Measurements from ENCODE around the gene HNRNPLL. TPM values are rescaled to one million over a fixed set of nuclear protein-coding genes. Genes with fewer than 3 reads are reported as not detected.
A peak's percentile ranks its signal among the peaks of the same experiment; 100 is the strongest.
"Not testable (repeated sequence)": the region's sequence is repeated elsewhere in the genome, so short reads cannot be mapped to it uniquely, and the experiment has no call there.

Gene HNRNPLL
- total RNA-seq, 1 experiment from 2014 or later: 30.5 TPM

- Histone ChIP-seq H3K4me3 (no peak overlapping the region), H3K9me3 (no peaks in the 10 kb centered on the region), H3K27me3 (no peaks in the 10 kb centered on the region), H3K36me3 (no peaks in the 10 kb centered on the region)
- no peak for DNase-seq
These were observed 52.9 kb downstream of the HNRNPLL start for GRCh38 chr2:38549851-38550250.

- no peak for DNase-seq
- no peaks in the 10 kb centered on the region for H3K36me3 ChIP-seq
- no peak overlapping the region for H3K4me3 ChIP-seq
- no peaks in the 10 kb centered on the region for H3K27me3 ChIP-seq
- no peaks in the 10 kb centered on the region for H3K9me3 ChIP-seq
These were observed 53.5 kb downstream of the HNRNPLL start for GRCh38 chr2:38549071-38549704.

GRCh38 chr2:38547791-38548190, 54.9 kb downstream of the HNRNPLL start:
- no peak for DNase-seq
- H3K9me3 ChIP-seq: no peaks in the 10 kb centered on the region

GRCh38 chr2:38546585-38546984, 56.1 kb downstream of the HNRNPLL start:
- Histone ChIP-seq H3K27me3 (no peaks in the 10 kb centered on the region), H3K36me3 (no peaks in the 10 kb centered on the region), H3K9me3 (no peaks in the 10 kb centered on the region), H3K4me3 (no peak overlapping the region)
- DNase-seq: no peak

More at GRCh38 chr2:38547791-38548190, 54.9 kb downstream of the HNRNPLL start:
- Histone ChIP-seq H3K4me3 (no peak overlapping the region), H3K27me3 (no peaks in the 10 kb centered on the region), H3K36me3 (no peaks in the 10 kb centered on the region)

- Histone ChIP-seq H3K36me3 (no peaks in the 10 kb centered on the region), H3K27me3 (no peaks in the 10 kb centered on the region), H3K9me3 (no peaks in the 10 kb centered on the region), H3K4me3 (no peak overlapping the region)
- no peak for DNase-seq
These were observed 56.7 kb downstream of the HNRNPLL start for GRCh38 chr2:38546064-38546463.

- H3K27me3 ChIP-seq, H3K4me3 ChIP-seq, H3K9me3 ChIP-seq, H3K36me3 ChIP-seq, DNase-seq: not testable (repeated sequence)
These were observed 60.5 kb downstream of the HNRNPLL start for GRCh38 chr2:38542248-38542631.

- H3K4me3 ChIP-seq: no peak overlapping the region
- H3K27me3 ChIP-seq: no peaks in the 10 kb centered on the region
- H3K36me3 ChIP-seq: no peaks in the 10 kb centered on the region
- H3K9me3 ChIP-seq: no peaks in the 10 kb centered on the region
- DNase-seq: no peak
These were observed 62.0 kb downstream of the HNRNPLL start for GRCh38 chr2:38540580-38541286.

- no peaks in the 10 kb centered on the region for H3K27me3 ChIP-seq
- H3K36me3 ChIP-seq: no peaks in the 10 kb centered on the region
- no peak overlapping the region for H3K4me3 ChIP-seq
- DNase-seq: no peak
- no peaks in the 10 kb centered on the region for H3K9me3 ChIP-seq
These were observed 63.6 kb downstream of the HNRNPLL start for GRCh38 chr2:38539086-38539485.

GRCh38 chr2:38537937-38538525, 64.7 kb downstream of the HNRNPLL start:
- H3K36me3 ChIP-seq: no peaks in the 10 kb centered on the region
- no peak overlapping the region for H3K4me3 ChIP-seq
- no peaks in the 10 kb centered on the region for H3K27me3 ChIP-seq
- no peaks in the 10 kb centered on the region for H3K9me3 ChIP-seq
- DNase-seq: no peak

GRCh38 chr2:38537296-38537695, 65.4 kb downstream of the HNRNPLL start:
- H3K9me3 ChIP-seq, H3K27me3 ChIP-seq, H3K4me3 ChIP-seq, H3K36me3 ChIP-seq, DNase-seq: not testable (repeated sequence)

- Histone ChIP-seq H3K27me3 (no peaks in the 10 kb centered on the region), H3K9me3 (no peaks in the 10 kb centered on the region), H3K4me3 (peak overlapping the region; percentile 44), H3K36me3 (no peaks in the 10 kb centered on the region)
- DNase-seq: peak; percentile 70
These were observed 66.8 kb downstream of the HNRNPLL start for GRCh38 chr2:38535744-38536506.

- no peak overlapping the region for H3K4me3 ChIP-seq
- H3K9me3 ChIP-seq: no peaks in the 10 kb centered on the region
- no peak for DNase-seq
These were observed 67.4 kb downstream of the HNRNPLL start for GRCh38 chr2:38535404-38535743.

GRCh38 chr2:38534746-38535403, 67.9 kb downstream of the HNRNPLL start:
- H3K36me3 ChIP-seq: no peaks in the 10 kb centered on the region
- H3K4me3 ChIP-seq: no peak overlapping the region
- DNase-seq: no peak
- no peaks in the 10 kb centered on the region for H3K9me3 ChIP-seq
- H3K27me3 ChIP-seq: no peaks in the 10 kb centered on the region

More at GRCh38 chr2:38535404-38535743, 67.4 kb downstream of the HNRNPLL start:
- Histone ChIP-seq H3K27me3 (no peaks in the 10 kb centered on the region), H3K36me3 (no peaks in the 10 kb centered on the region)

GRCh38 chr2:38533757-38534545, 68.8 kb downstream of the HNRNPLL start:
- Histone ChIP-seq H3K9me3 (no peaks in the 10 kb centered on the region), H3K4me3 (no peak overlapping the region), H3K36me3 (no peaks in the 10 kb centered on the region), H3K27me3 (no peaks in the 10 kb centered on the region)
- no peak for DNase-seq

GRCh38 chr2:38533180-38533579, 69.5 kb downstream of the HNRNPLL start:
- no peak overlapping the region for H3K4me3 ChIP-seq
- no peak for DNase-seq
- no peaks in the 10 kb centered on the region for H3K36me3 ChIP-seq
- H3K9me3 ChIP-seq: no peaks in the 10 kb centered on the region
- H3K27me3 ChIP-seq: no peaks in the 10 kb centered on the region

- Histone ChIP-seq H3K4me3 (no peak overlapping the region), H3K9me3 (no peaks in the 10 kb centered on the region)
These were observed 70.4 kb downstream of the HNRNPLL start for GRCh38 chr2:38532366-38532765.

More at GRCh38 chr2:38532366-38532765, 70.4 kb downstream of the HNRNPLL start:
- no peaks in the 10 kb centered on the region for H3K36me3 ChIP-seq
- DNase-seq: no peak
- no peaks in the 10 kb centered on the region for H3K27me3 ChIP-seq
